Epithelial cell of proximal tubule (primary cell): ENCODE data around the gene POLR1G. TPM values are rescaled to one million over a fixed set of nuclear protein-coding genes. Genes with fewer than 3 reads are reported as not detected.

Experiments
- DNase-seq: peaks from one replicate; pipeline ENCODE4 v3.0.0-alpha.2; 2011; ENCODE audit warnings: low read depth
- H3K4me3 ChIP-seq: 2 replicates; pipeline ENCODE4 v1.5.1; 2011; ENCODE audit warnings: low read depth, mild to moderate bottlenecking, low read length
- CTCF ChIP-seq: conservative IDR thresholded peaks from 2 replicates; pipeline ENCODE4 v1.5.1; 2012; ENCODE audit warnings: low read depth, mild to moderate bottlenecking, low read length
- total RNA-seq: library from RNA; depleted of rRNA; stranded (reverse); fragments of >200 nt; gene quantifications from 2 replicates; pipeline ENCODE4 v1.2.3, GENCODE V29; 2015

POLR1G gene
- total RNA-seq, 1 donor from 2014 or later, result 14.5 TPM

DNA sequence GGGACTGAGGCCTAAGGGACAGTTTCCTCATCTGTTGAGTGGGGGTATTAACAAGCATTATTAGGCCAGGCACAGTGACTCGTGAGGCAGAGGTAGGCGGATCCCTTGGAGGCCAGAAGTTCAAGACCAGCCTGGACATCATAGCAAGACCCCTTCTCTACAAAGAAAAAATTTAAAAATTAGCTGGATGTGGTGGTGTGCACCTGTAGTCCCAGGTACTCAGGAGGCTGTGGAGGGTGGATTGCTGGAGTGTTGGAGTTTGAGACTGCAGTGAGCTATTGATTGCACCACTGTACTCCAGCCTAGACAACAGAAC, 50.0 kb downstream of the POLR1G start:
- no peak overlapping the region for H3K4me3 ChIP-seq
- TF ChIP-seq CTCF, result no peak
- DNase-seq, result no peak

- no peak overlapping the region for H3K4me3 ChIP-seq
- DNase-seq, result no peak
- TF ChIP-seq CTCF, result no peak
Measured at GRCh38 chr19:45457776-45458175, 51.3 kb downstream of the POLR1G start.

Other genes starting within 250 kb of the POLR1G start
- 0.29 TPM in 1 of 2 replicates, not detected in the other for gene NKPD1, start 245.7 kb upstream of the POLR1G start, total RNA-seq
- 9.5 and 16.5 TPM in 2 replicates for gene TRAPPC6A, start 228.4 kb upstream of the POLR1G start, total RNA-seq
- gene BLOC1S3, start 227.9 kb upstream of the POLR1G start, total RNA-seq, result 5.4 and 11.5 TPM in 2 replicates
- 0.12 TPM in 1 of 2 replicates, not detected in the other for gene EXOC3L2, start 161.2 kb upstream of the POLR1G start, total RNA-seq
- 12.6 and 15.0 TPM in 2 replicates for gene MARK4, start 155.4 kb upstream of the POLR1G start, total RNA-seq
- not detected in 2 replicates for gene CKM, start 83.8 kb upstream of the POLR1G start, total RNA-seq
- 4.0 and 7.8 TPM in 2 replicates for gene KLC3, start 65.9 kb upstream of the POLR1G start, total RNA-seq
- 32.2 and 34.8 TPM in 2 replicates for gene ERCC2, start 36.1 kb upstream of the POLR1G start, total RNA-seq
- 15.2 and 16.8 TPM in 2 replicates for gene PPP1R13L, start 1.6 kb upstream of the POLR1G start, total RNA-seq
- 66.6 and 71.6 TPM in 2 replicates for gene ERCC1, start 17.3 kb downstream of the POLR1G start, total RNA-seq
- gene FOSB, start 61.4 kb downstream of the POLR1G start, total RNA-seq, result 0.65 and 3.4 TPM in 2 replicates
- gene RTN2, start 90.4 kb downstream of the POLR1G start, total RNA-seq, result 6.9 and 9.7 TPM in 2 replicates
- gene PPM1N, start 91.8 kb downstream of the POLR1G start, total RNA-seq, result 0.17 TPM in 1 of 2 replicates, not detected in the other
- 106 and 146 TPM in 2 replicates for gene VASP, start 100.8 kb downstream of the POLR1G start, total RNA-seq
- gene OPA3, start 178.2 kb downstream of the POLR1G start, total RNA-seq, result 10.1 and 12.6 TPM in 2 replicates
- not detected in 2 replicates for gene GPR4, start 195.6 kb downstream of the POLR1G start, total RNA-seq
- 17.7 and 33.6 TPM in 2 replicates for gene EML2, start 232.8 kb downstream of the POLR1G start, total RNA-seq